HEK293T (cell line): ENCODE results near the gene UNCX.
"Not testable (repeated sequence)": the region's sequence is repeated elsewhere in the genome, so short reads cannot be mapped to it uniquely, and the experiment has no call there.

Experiments used
- ELF4 ChIP-seq: fragments of 450-650 bp; IDR thresholded peaks from 2 replicates; pipeline ENCODE4 v1.6.1; 2017; ENCODE audit warnings: antibody characterized with exemption
- FOXK2 ChIP-seq: fragments of 450-650 bp; IDR thresholded peaks from 2 replicates; pipeline ENCODE4 v1.6.1; 2016; ENCODE audit warnings: mild to moderate bottlenecking
- FOXM1 ChIP-seq: fragments of 450-650 bp; IDR thresholded peaks from 2 replicates; pipeline ENCODE4 v1.6.1; 2017; ENCODE audit warnings: mild to moderate bottlenecking, borderline replicate concordance
- NFRKB ChIP-seq: fragments of 450-650 bp; IDR thresholded peaks from 2 replicates; pipeline ENCODE4 v1.6.1; 2016; ENCODE audit warnings: mild to moderate bottlenecking, moderate library complexity
- SP1 ChIP-seq: fragments of 450-650 bp; IDR thresholded peaks from 2 replicates; pipeline ENCODE4 v1.6.1; 2017
- TARDBP ChIP-seq: fragments of 450-650 bp; IDR thresholded peaks from 2 replicates; pipeline ENCODE4 v1.6.1; 2016
- ZNF384 ChIP-seq: fragments of 450-650 bp; IDR thresholded peaks from 2 replicates; pipeline ENCODE4 v1.6.1; 2016

- TF ChIP-seq NFRKB, TARDBP, ELF4, ZNF384, FOXM1, FOXK2, SP1: not testable (repeated sequence)
These were observed 29.8 kb upstream of the UNCX start for GRCh38 chr7:1202914-1203313.
